GM12878 (cell line): ENCODE measurements around the gene GPC3. TPM values are rescaled to one million over a fixed set of nuclear protein-coding genes. Genes with fewer than 3 reads are reported as not detected.

Experiments
- ATAC-seq: fragments of 200-7000 bp; cut with Tn5 transposase; 3 replicates; pipeline ENCODE4 v1.9.1; 2020; ENCODE audit warnings: mild to moderate bottlenecking, moderate library complexity
- BruUV-seq: library from RNA; stranded (reverse); fragments of 400-500 nt; replicated peaks from 2 replicates; lab custom pipeline; 2021; lab: Mats Ljungman, UMichigan
- CTCF ChIA-PET: fragments of 300-600 bp; sonication (Branson Sonifier 250); formaldehyde crosslinking; extraction: SDS; loops from one replicate; lab custom pipeline; 2021; ENCODE audit warnings: inconsistent platforms; lab: Yijun Ruan, JAX
- POLR2A ChIA-PET: fragments of 350-600 bp; formaldehyde crosslinking; extraction: SDS; loops from one replicate; lab custom pipeline; 2021; ENCODE audit warnings: inconsistent platforms; lab: Charles Lee
- RAD21 ChIA-PET: fragments of 300-600 bp; sonication (Branson Sonifier 250); formaldehyde crosslinking; loops from one replicate; lab custom pipeline; 2023; ENCODE audit warnings: antibody characterized with exemption; ENCODE audit not compliant: unreplicated experiment; lab: Charles Lee
- SMC1A ChIA-PET: fragments of 300-600 bp; sonication (Branson Sonifier 250); formaldehyde crosslinking; loops from one replicate; lab custom pipeline; 2023; ENCODE audit not compliant: unreplicated experiment, uncharacterized antibody; lab: Charles Lee
- DNase-seq: peaks from one replicate; pipeline ENCODE4 v3.0.0-alpha.2; 2011; ENCODE audit warnings: low read depth, low spot score
- FAIRE-seq: peaks from 3 replicates; lab custom pipeline; 2011; peaks lifted over from hg19 to GRCh38; lab: Jason Lieb, UNC
- H2AFZ ChIP-seq: 2 replicates; pipeline ENCODE4 v1.6.0; 2011; ENCODE audit warnings: low read depth, low read length, control low read depth; ENCODE audit not compliant: control insufficient read depth
- H3K27ac ChIP-seq: 2 replicates; pipeline ENCODE4 v1.5.1; 2011; ENCODE audit warnings: control low read depth; ENCODE audit not compliant: control insufficient read depth, insufficient read depth
- H3K27me3 ChIP-seq, 2 experiments: replicated peaks in 1 of 2; 2 replicates each; pipeline versions ENCODE4 v1.6.0 to v1.6.1; 2011; ENCODE audit warnings: low read length in 1 of 2; ENCODE audit not compliant: control insufficient read depth in 2 of 2, insufficient read depth in 2 of 2
- H3K36me3 ChIP-seq, 2 experiments: 2 replicates each; pipeline ENCODE4 v1.5.1; 2011; ENCODE audit warnings: low read length in 1 of 2; ENCODE audit not compliant: control insufficient read depth in 2 of 2, insufficient read depth in 2 of 2
- H3K4me1 ChIP-seq: 2 replicates; pipeline ENCODE4 v1.6.1; 2011; ENCODE audit warnings: mild to moderate bottlenecking, low read length, moderate library complexity, mixed read lengths; ENCODE audit not compliant: control insufficient read depth, insufficient read depth
- H3K4me2 ChIP-seq: 2 replicates; pipeline ENCODE4 v1.6.0; 2011; ENCODE audit warnings: control low read depth; ENCODE audit not compliant: control insufficient read depth, insufficient read depth
- H3K4me3 ChIP-seq: fragments of 200-600 bp; sonication (generic); 2 replicates; pipeline ENCODE4 v1.5.1; 2016
- H3K79me2 ChIP-seq: 2 replicates; pipeline ENCODE4 v1.6.0; 2011; ENCODE audit warnings: low read length; ENCODE audit not compliant: control insufficient read depth, insufficient read depth
- H3K9ac ChIP-seq: 2 replicates; pipeline ENCODE4 v1.8.0; 2011; ENCODE audit warnings: low read length, control low read depth, mixed read lengths; ENCODE audit not compliant: control insufficient read depth, insufficient read depth
- H3K9me3 ChIP-seq: replicated peaks from 3 replicates; pipeline ENCODE4 v1.5.1; 2011; ENCODE audit warnings: mild to moderate bottlenecking, low read length; ENCODE audit not compliant: control insufficient read depth, insufficient read depth
- H4K20me1 ChIP-seq: 2 replicates; pipeline ENCODE4 v1.6.0; 2011; ENCODE audit not compliant: control insufficient read depth, insufficient read depth
- EZH2 ChIP-seq: IDR thresholded peaks from 2 replicates; pipeline ENCODE4 v1.6.1; 2012; ENCODE audit warnings: low read depth, mild to moderate bottlenecking, control low read depth, inconsistent platforms, low read length, borderline replicate concordance; ENCODE audit not compliant: control insufficient read depth
- FOS ChIP-seq: IDR thresholded peaks from 3 replicates; pipeline ENCODE4 v1.6.1; 2011; ENCODE audit warnings: borderline replicate concordance; ENCODE audit not compliant: insufficient read length; ENCODE audit errors: extremely low read depth
- GABPA ChIP-seq: IDR thresholded peaks from 2 replicates; pipeline ENCODE4 v1.6.1; 2014; ENCODE audit warnings: antibody characterized with exemption, low read depth, mild to moderate bottlenecking, inconsistent platforms
- MYC ChIP-seq: IDR thresholded peaks from 2 replicates; pipeline ENCODE4 v1.6.1; 2011; ENCODE audit warnings: mild to moderate bottlenecking, low read length, moderate library complexity, inconsistent platforms; ENCODE audit not compliant: insufficient read depth, insufficient replicate concordance, insufficient read length, severe bottlenecking
- RB1 ChIP-seq: fragments of 450-650 bp; formaldehyde crosslinking; IDR thresholded peaks from 2 replicates; pipeline ENCODE4 v1.6.1; 2017; ENCODE audit warnings: mild to moderate bottlenecking, borderline replicate concordance
- RUNX3 ChIP-seq: IDR thresholded peaks from 2 replicates; pipeline ENCODE4 v1.6.1; 2012; ENCODE audit warnings: low read length, inconsistent platforms
- SMAD1 ChIP-seq: fragments of 450-650 bp; IDR thresholded peaks from 2 replicates; pipeline ENCODE4 v1.6.1; 2018; ENCODE audit warnings: mild to moderate bottlenecking, low read depth; ENCODE audit not compliant: partially characterized antibody
- SMC3 ChIP-seq: IDR thresholded peaks from 2 replicates; pipeline ENCODE4 v1.6.1; 2011; ENCODE audit warnings: low read length, improper control_type of control experiment, borderline replicate concordance
- TCF3 ChIP-seq: IDR thresholded peaks from 2 replicates; pipeline ENCODE4 v1.6.1; 2012; ENCODE audit warnings: low read depth, mild to moderate bottlenecking, low read length, borderline replicate concordance; ENCODE audit not compliant: insufficient read depth
- ZBTB4 ChIP-seq: fragments of 450-650 bp; formaldehyde crosslinking; IDR thresholded peaks from 2 replicates; pipeline ENCODE4 v1.4.0; 2022; ENCODE audit warnings: mild to moderate bottlenecking, moderate library complexity
- WGBS: methylation state at CpG from one replicate; pipeline ENCODE4 v1.1.6; 2016; ENCODE audit warnings: low lambda C conversion rate; ENCODE audit not compliant: insufficient replicate concordance, insufficient coverage; ENCODE audit errors: missing lambda C conversion rate; 5-methylcytosine and 5-hydroxymethylcytosine counted together
- in situ Hi-C: fragments of 300-500 bp; cut with MboI; formaldehyde crosslinking; loops from 9 replicates; pipeline ENCODE4 v1.14.3; 2018; ENCODE audit warnings: mixed read lengths
- intact Hi-C: fragments of 100-400 bp; cut with micrococcal nuclease; formaldehyde crosslinking; loops from one replicate; pipeline ENCODE4 v1.14.2; 2022; ENCODE audit not compliant: unreplicated experiment
- polyA plus RNA-seq, 11 experiments: library from polyadenylated mRNA; depleted of rRNA in 4 of 11; unstranded in 6 of 11; stranded (reverse) in 5 of 11; fragments of >200 nt; fragmentation: Nextera tagmentation in 4 of 11; fragmentation: Illumina TruSeq in 1 of 11; extraction: Ambion mirVana in 4 of 11; extraction: Trizol in 1 of 11; gene quantifications; 1 replicate in 1 of 11; 2 replicates in 10 of 11; pipeline versions ENCODE4 v1.2.1 to v1.2.3, GENCODE V29; 2011 to 2016; ENCODE audit warnings: inconsistent platforms in 2 of 11, missing spikeins in 2 of 11, low read depth in 1 of 11
- total RNA-seq, 4 experiments: library from RNA; depleted of rRNA in 3 of 4; stranded (reverse); fragments of >200 nt in 3 of 4; fragmentation: Illumina TruSeq in 1 of 4; extraction: Trizol in 1 of 4; gene quantifications; 2 replicates each; pipeline versions ENCODE4 v1.2.1 to v1.2.3, GENCODE V29; 2013 to 2021
- TF ChIP-seq, protein P1 (sequence below): fragments of 150-350 bp; IDR thresholded peaks from 2 replicates; pipeline ENCODE4 v1.6.1; 2016; ENCODE audit warnings: low read depth, low read length
- TF ChIP-seq, protein P2 (sequence below): fragments of 450-650 bp; IDR thresholded peaks from 2 replicates; pipeline ENCODE4 v1.6.1; 2017; ENCODE audit warnings: mild to moderate bottlenecking, moderate library complexity

Gene GPC3
- total and polyA plus RNA-seq, 10 of the 15 experiments (the other 5 are each of a cell fraction or from before 2014, with no cell fraction given), result 0.09 to 0.82 TPM; not detected in 8

GRCh38 chrX:133815496-133815895 is 169.9 kb downstream of the GPC3 start:
- no peaks in the 10 kb centered on the region for H3K79me2 ChIP-seq
- no peak for DNase-seq
- intact Hi-C loops, result no loop called here
- no peak for ATAC-seq
- no peaks in the 10 kb centered on the region for H3K36me3 ChIP-seq
- no peaks in the 10 kb centered on the region for H3K4me1 ChIP-seq
- in situ Hi-C loops, result no loop called here
- no peak overlapping the region for H3K27ac ChIP-seq
- H3K4me2 ChIP-seq, result no peak overlapping the region
- no peaks in the 10 kb centered on the region for H3K9me3 ChIP-seq
- H3K27me3 ChIP-seq, result no peaks in the 10 kb centered on the region
- BruUV-seq, result no TSS peak
- no peak overlapping the region for H2AFZ ChIP-seq
- ChIA-PET POLR2A (no interaction called here), RAD21 (no interaction called here), SMC1A (no interaction called here), CTCF (interaction anchor here (1.0 kb wide), 1 partner anchor 23 kb away, joined by 3 read pairs; no protein-coding TSS in a partner anchor)
- no peak overlapping the region for H3K9ac ChIP-seq
- 6% methylated on average over 1 of the region's 1 CpG for WGBS
- no peak for FAIRE-seq
- H4K20me1 ChIP-seq, result no peaks in the 10 kb centered on the region
- H3K4me3 ChIP-seq, result no peak overlapping the region
- TF ChIP-seq EZH2 (no peak), ZBTB4 (CRISPR knock-in tag) (no peak), FOS (no peak), RB1 (no peak), GABPA (no peak), SMC3 (no peak), TCF3 (no peak), RUNX3 (no peak), MYC (no peak), SMAD1 (no peak)
- TF ChIP-seq, protein P1, sequence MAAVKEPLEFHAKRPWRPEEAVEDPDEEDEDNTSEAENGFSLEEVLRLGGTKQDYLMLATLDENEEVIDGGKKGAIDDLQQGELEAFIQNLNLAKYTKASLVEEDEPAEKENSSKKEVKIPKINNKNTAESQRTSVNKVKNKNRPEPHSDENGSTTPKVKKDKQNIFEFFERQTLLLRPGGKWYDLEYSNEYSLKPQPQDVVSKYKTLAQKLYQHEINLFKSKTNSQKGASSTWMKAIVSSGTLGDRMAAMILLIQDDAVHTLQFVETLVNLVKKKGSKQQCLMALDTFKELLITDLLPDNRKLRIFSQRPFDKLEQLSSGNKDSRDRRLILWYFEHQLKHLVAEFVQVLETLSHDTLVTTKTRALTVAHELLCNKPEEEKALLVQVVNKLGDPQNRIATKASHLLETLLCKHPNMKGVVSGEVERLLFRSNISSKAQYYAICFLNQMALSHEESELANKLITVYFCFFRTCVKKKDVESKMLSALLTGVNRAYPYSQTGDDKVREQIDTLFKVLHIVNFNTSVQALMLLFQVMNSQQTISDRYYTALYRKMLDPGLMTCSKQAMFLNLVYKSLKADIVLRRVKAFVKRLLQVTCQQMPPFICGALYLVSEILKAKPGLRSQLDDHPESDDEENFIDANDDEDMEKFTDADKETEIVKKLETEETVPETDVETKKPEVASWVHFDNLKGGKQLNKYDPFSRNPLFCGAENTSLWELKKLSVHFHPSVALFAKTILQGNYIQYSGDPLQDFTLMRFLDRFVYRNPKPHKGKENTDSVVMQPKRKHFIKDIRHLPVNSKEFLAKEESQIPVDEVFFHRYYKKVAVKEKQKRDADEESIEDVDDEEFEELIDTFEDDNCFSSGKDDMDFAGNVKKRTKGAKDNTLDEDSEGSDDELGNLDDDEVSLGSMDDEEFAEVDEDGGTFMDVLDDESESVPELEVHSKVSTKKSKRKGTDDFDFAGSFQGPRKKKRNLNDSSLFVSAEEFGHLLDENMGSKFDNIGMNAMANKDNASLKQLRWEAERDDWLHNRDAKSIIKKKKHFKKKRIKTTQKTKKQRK, result no peak
- TF ChIP-seq, protein P2, sequence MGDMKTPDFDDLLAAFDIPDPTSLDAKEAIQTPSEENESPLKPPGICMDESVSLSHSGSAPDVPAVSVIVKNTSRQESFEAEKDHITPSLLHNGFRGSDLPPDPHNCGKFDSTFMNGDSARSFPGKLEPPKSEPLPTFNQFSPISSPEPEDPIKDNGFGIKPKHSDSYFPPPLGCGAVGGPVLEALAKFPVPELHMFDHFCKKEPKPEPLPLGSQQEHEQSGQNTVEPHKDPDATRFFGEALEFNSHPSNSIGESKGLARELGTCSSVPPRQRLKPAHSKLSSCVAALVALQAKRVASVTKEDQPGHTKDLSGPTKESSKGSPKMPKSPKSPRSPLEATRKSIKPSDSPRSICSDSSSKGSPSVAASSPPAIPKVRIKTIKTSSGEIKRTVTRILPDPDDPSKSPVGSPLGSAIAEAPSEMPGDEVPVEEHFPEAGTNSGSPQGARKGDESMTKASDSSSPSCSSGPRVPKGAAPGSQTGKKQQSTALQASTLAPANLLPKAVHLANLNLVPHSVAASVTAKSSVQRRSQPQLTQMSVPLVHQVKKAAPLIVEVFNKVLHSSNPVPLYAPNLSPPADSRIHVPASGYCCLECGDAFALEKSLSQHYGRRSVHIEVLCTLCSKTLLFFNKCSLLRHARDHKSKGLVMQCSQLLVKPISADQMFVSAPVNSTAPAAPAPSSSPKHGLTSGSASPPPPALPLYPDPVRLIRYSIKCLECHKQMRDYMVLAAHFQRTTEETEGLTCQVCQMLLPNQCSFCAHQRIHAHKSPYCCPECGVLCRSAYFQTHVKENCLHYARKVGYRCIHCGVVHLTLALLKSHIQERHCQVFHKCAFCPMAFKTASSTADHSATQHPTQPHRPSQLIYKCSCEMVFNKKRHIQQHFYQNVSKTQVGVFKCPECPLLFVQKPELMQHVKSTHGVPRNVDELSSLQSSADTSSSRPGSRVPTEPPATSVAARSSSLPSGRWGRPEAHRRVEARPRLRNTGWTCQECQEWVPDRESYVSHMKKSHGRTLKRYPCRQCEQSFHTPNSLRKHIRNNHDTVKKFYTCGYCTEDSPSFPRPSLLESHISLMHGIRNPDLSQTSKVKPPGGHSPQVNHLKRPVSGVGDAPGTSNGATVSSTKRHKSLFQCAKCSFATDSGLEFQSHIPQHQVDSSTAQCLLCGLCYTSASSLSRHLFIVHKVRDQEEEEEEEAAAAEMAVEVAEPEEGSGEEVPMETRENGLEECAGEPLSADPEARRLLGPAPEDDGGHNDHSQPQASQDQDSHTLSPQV, result no peak
